Measurements from ENCODE around the gene BABAM2. TPM values are rescaled to one million over a fixed set of nuclear protein-coding genes. Genes with fewer than 3 reads are reported as not detected.
"Not testable (repeated sequence)": the region's sequence is repeated elsewhere in the genome, so short reads cannot be mapped to it uniquely, and the experiment has no call there.

Gene BABAM2
- total RNA-seq, 1 donor from 2014 or later: 46.7 TPM

DNA sequence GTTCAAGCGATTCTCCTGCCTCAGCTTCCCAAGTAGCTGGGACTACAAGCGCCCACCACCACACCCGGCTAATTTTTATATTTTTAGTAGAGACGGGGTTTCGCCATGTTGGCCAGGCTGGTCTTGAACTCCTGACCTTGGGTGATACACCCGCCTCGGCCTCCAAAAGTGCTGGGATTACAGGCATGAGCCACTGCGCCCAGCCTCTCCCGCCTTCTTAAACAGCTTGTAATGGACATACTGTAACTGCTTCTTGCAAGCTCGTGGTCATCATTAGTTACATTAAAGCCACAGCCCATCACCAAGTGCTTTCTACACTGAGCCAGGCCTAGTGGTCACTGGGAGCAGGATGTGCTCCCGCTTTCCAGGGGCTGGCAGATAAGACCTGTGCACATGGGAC, 444.7 kb downstream of the BABAM2 start:
- H3K4me1 Mint-ChIP-seq; intact Hi-C loops (cut with micrococcal nuclease); H3K4me3 Mint-ChIP-seq; H3K27ac Mint-ChIP-seq; DNase-seq; H3K27me3 Mint-ChIP-seq; H3K36me3 Mint-ChIP-seq (ENCODE audit: low read depth); H3K9me3 Mint-ChIP-seq: not testable (repeated sequence)

DNA sequence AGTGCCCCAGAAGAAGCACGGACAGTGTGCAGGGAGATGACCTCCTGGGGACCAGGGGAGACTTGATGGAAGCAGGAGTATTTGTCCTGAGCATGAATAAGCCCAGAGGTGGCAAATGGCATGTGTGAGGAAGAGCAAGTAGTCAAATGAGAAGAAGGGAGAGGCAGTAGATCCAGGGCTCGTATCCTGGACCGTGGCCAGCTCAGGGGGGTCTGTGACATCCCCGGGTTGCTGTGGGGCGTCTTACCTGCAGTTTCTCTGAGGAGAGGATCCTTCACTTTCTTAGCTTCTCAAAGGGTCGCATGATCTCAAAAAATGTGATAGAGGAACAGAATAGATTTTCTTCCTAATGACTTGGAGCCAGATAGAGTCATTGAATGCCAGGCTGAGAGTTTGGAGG, 445.1 kb downstream of the BABAM2 start:
- Mint-ChIP-seq H3K27me3 (no peaks in the 10 kb centered on the region), H3K9me3 (peaks cover 4% of the 10 kb centered on the region), H3K4me1 (no peaks in the 10 kb centered on the region), H3K27ac (no peak overlapping the region), H3K36me3 (ENCODE audit: low read depth) (peaks cover 3% of the 10 kb centered on the region), H3K4me3 (no peak overlapping the region)
- intact Hi-C loops (cut with micrococcal nuclease): no loop called here
- DNase-seq: no peak

DNA sequence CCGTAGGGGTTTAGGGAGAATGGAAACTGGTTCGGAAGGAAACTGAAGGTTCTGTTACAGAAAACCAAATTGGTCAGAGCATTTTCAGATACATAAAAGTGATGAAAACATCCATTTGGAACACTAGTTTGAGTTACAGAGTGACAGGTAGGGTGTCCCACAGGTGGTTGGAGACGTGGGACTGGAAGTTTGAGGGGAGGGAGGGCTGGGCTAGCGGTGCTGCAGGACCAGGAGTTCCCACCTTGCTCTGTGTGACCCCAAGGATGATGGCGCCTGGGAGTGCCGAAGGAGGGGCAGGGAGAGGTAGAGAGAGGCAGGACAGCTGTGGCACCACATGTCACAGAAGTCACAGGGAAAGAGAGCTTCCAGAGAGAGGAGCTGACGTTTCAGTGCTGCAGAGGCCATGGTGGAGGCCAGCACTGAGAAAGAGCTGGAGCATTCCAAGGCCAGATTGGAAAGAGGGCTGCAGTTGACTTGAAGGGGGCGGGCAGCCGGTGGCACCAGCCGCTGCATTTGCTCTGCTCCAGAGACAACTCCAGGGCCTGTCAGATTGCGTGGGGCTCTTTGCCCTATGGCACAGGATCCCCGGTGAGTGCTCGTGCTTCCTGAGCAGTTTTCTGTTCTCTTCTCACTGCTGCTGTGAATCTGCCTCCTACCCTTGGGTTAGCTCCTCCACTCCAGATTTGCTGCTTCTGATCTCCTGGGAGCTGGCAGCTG, 445.9 kb downstream of the BABAM2 start:
- DNase-seq: no peak
- H3K4me1 Mint-ChIP-seq: no peaks in the 10 kb centered on the region
- H3K4me3 Mint-ChIP-seq: no peak overlapping the region
- H3K27ac Mint-ChIP-seq: no peak overlapping the region
- intact Hi-C loops (cut with micrococcal nuclease): no loop called here
- H3K27me3 Mint-ChIP-seq: no peaks in the 10 kb centered on the region
- no peaks in the 10 kb centered on the region for H3K9me3 Mint-ChIP-seq
- H3K36me3 Mint-ChIP-seq (ENCODE audit: low read depth): peaks cover 2% of the 10 kb centered on the region

DNA sequence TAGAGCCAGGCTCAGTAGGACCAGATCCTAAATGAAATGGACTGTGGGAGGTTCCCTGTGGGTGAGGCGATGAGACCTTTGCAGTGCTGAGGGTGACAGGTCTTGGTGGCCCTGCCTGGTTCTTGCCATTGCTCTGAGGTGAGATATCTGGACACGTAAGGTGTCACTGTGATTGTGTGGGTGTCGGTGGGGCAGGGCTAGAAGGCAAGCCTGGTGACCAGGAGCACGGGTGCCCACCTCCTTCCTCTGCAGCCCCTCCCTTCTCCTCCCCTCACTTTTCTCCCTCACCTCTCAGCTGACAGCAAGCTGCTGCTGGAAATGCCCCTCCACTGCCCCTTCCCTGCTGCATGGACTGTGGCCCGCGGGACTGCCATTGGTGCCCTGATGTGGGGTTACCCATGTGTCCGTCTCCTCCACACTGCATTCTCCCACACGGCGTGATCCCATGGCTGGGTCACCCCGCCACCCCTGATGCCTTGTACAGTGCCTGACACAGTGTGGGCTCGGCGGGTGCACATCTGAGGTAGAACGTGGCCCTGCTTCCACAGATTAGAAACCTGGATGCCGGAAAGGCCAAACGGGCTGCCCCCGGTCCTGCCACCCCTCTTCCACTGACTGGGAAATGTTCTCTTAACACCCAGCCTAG, 446.6 kb downstream of the BABAM2 start:
- Mint-ChIP-seq H3K36me3 (ENCODE audit: low read depth) (no peaks in the 10 kb centered on the region), H3K9me3 (no peaks in the 10 kb centered on the region), H3K4me1 (no peaks in the 10 kb centered on the region), H3K27me3 (no peaks in the 10 kb centered on the region), H3K27ac (no peak overlapping the region), H3K4me3 (no peak overlapping the region)
- no peak for DNase-seq
- intact Hi-C loops (cut with micrococcal nuclease): no loop called here

DNA sequence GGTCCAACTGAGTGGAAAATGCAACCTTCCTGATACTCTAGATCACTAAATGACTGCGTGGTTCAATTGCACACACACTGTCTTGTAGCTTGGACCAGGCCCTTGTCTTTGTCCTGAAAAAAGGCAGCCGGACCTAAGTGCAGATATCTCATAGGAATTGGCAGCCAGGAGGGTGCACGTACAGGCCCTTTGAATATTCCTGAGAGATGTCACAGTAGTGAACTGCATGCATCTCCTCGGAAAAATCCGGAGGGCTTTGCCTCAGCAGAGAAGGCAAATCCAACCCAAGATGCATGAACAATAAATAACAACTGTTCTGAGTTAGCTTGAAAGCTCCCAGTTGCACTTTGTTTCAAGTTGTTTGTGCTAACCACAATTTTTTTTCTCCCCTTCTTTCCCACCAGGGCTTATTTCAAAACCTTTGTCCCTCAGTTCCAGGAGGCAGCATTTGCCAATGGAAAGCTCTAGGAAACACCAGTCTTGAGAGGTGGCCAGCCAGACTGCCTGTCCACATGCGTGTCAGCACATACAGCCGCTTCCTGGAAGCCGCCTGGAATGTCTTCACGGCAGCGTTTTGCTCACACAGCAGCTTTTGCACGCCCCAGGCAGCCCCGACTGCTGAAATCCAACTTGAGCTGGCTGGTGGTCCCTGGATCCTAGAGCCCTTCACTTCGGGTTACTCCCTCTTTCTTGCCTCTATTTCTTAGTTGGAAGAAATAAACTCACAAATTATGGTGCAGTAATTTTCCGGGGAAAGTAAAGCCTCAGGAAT, 447.7 kb downstream of the BABAM2 start:
- intact Hi-C loops (cut with micrococcal nuclease): no loop called here
- Mint-ChIP-seq H3K36me3 (ENCODE audit: low read depth) (no peaks in the 10 kb centered on the region), H3K9me3 (no peaks in the 10 kb centered on the region), H3K4me3 (no peak overlapping the region), H3K27me3 (no peaks in the 10 kb centered on the region), H3K4me1 (no peaks in the 10 kb centered on the region), H3K27ac (no peak overlapping the region)
- no peak for DNase-seq

DNA sequence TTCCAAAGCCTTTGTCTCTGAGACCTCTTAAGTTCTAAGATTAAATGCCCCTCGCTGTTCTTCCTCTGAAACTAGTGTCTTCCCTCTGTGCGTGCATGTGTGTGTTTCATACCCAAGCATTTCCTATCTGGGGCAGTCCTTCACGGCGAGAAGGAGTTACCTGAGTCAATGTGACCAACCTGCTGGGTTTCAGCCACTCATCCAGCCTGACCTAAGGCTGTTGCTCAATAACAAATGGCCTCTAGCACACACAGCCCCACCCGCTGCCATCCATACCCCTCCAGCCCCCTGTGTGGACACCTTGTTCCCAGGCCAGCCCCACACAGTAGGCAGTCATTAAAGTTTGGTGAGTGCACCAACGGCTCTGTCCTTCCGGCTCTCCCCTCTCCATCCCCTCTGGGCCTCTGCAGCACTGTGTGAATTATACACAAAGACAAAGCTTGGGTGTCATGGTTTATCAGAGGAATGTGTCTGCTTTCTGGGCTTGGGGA, 448.3 kb downstream of the BABAM2 start:
- H3K27ac Mint-ChIP-seq: no peak overlapping the region
- intact Hi-C loops (cut with micrococcal nuclease): no loop called here
- no peaks in the 10 kb centered on the region for H3K4me1 Mint-ChIP-seq
- H3K36me3 Mint-ChIP-seq (ENCODE audit: low read depth): no peaks in the 10 kb centered on the region
- no peaks in the 10 kb centered on the region for H3K9me3 Mint-ChIP-seq
- no peaks in the 10 kb centered on the region for H3K27me3 Mint-ChIP-seq
- no peak for DNase-seq
- no peak overlapping the region for H3K4me3 Mint-ChIP-seq

DNA sequence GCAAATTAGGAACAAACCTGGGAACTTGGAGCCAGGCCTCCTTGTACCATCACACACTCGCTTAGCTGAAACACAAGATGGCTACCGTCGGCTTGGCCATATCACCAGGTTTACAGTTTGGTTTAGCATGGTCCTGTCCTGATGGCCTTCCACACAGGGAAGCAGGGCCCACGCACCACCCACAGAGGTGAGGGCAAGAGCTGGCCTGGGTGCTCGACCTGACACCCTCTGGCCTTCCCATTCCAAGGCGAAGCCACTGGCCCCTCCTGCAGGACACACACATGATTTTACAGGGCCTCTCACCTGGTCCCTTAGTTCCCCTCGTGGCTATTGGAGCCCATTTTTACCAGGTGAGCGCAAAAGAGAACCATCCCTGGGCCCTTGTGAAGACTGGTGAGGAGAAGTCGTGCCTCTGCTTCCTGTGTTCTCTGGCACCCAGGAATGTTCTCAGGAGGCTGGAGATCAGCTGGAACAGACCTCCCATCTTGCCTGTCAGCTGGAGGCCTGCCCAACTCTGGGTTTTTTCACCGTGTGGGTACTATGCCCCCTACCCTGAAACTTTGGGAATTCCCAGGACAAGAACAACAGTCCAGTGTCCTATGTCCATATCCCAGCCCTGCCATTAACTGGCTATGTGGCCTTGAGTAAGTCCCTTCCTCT, 449.1 kb downstream of the BABAM2 start:
- H3K9me3 Mint-ChIP-seq: no peaks in the 10 kb centered on the region
- no peaks in the 10 kb centered on the region for H3K27me3 Mint-ChIP-seq
- H3K36me3 Mint-ChIP-seq (ENCODE audit: low read depth): no peaks in the 10 kb centered on the region
- no peak overlapping the region for H3K4me3 Mint-ChIP-seq
- H3K4me1 Mint-ChIP-seq: no peaks in the 10 kb centered on the region
- H3K27ac Mint-ChIP-seq: no peak overlapping the region
- DNase-seq: no peak
- intact Hi-C loops (cut with micrococcal nuclease): no loop called here

DNA sequence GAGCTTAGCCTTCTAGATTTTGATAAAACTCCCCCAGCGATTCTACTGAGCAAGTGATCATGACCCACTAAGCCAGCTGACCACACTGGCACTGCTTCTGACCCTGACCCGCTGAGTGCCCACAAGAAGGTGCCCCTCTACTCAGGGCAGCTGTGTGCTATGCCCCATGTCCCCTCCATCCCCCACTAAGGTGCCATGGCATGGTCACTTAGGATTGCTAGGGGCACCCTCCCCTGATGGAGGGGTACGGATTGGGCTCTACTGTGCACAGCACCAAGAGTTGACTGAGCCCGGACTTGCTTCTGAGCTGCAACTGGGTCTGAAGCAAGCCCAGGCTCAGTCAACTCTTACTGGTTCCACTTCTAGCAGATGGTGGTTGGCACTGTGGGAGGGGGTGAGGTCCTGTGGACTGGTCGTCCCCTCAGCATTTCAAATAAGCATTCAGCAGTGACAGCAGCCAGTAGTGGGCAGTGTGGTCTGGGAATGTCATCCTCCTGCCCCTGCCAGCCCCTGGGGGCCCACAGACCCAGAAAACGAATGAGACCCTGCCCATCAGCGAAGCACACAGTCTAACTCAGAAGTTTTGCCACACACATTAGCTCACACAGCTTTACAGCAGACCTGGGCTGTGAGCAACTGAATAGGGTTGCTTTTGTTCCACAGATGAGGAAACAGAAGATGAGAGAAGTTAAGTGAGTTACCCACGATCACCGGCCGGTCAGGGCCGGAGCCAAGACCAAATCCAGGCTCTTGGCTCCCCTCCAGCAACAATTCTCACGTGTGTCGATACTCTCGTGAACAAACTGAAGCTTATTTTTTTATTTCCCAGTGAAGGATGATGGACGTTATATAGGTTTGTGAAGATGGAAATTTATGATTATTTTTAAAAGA, 450.0 kb downstream of the BABAM2 start:
- intact Hi-C loops (cut with micrococcal nuclease): no loop called here
- Mint-ChIP-seq H3K27ac (no peak overlapping the region), H3K36me3 (ENCODE audit: low read depth) (no peaks in the 10 kb centered on the region), H3K9me3 (no peaks in the 10 kb centered on the region), H3K4me1 (peaks cover 2% of the 10 kb centered on the region), H3K27me3 (no peaks in the 10 kb centered on the region), H3K4me3 (no peak overlapping the region)
- no peak for DNase-seq

DNA sequence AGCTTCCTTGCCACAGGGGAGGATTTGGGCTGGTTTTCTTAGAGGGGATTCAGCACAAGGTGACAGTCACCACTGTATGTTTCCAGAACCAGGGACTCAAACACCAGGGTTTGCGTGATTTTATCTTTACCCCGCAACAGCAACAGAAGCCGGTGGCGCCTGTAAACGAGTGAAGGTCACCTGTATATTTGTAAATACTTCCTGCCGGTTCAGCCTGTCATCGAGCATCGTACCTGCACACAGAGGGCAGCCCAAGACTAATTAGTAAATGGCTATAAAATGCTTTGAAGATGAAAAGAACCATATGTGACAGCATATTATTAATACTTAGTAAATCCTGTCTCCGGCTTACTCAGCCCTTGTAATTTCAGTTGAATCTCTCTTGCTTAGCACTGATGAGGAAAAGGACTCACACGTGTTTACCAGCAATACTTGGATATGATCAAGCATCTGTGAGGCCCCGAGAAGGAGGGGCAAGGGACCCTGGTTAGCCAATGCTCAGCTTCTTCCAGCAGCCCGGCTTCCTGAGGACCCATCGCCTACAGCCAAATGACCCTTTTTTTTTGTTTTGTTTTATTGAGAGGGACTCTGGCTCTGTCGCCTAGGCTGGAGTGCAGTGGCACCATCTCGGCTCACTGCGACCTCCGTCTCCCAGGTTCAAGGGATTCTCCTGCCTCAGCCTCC, 450.8 kb downstream of the BABAM2 start:
- Mint-ChIP-seq H3K4me3 (no peak overlapping the region), H3K4me1 (peaks cover 3% of the 10 kb centered on the region), H3K9me3 (no peaks in the 10 kb centered on the region), H3K27ac (no peak overlapping the region), H3K27me3 (no peaks in the 10 kb centered on the region), H3K36me3 (ENCODE audit: low read depth) (no peaks in the 10 kb centered on the region)
- intact Hi-C loops (cut with micrococcal nuclease): no loop called here
- no peak for DNase-seq

DNA sequence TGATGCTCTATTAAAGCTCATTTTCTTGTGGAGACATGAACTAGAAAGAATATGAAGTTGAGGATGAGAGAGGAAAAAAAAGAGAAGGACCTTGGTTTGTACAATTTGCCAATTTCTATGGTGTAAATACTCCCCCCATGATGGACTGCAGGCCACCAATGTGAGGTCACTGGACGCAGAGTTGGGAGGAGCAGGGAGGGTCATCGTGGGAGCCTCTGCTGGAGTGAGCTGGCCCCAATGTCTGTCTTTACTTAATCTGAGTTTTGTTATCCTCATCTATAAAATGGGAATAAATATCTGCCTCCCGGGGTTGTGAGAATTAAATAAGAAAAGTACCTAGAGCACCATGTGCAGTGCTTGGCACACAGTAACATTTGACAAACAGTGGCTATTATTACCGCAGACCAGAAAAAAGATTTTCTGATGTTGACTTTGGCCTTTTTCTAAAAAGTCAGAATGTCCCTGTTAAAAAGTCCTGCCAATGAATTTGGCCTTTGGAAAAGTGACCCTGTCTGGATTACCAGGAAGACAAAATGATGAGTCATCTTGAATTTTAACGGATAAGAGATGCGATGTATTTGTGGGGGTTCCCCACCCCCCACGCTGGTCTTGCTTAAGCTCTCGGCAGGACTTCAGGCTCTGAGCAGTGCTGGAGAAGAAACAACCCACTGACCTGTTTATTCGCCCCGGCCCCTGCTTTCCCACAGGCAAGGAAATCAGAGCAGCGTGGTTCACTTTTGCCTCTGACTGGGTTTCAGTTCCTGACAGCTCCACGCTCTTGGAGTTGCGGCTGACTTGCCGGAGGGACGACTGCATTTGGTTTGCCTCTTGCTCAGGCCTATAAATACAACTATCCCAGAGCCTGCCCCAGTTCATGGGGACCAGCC, 451.8 kb downstream of the BABAM2 start:
- Mint-ChIP-seq H3K4me1 (peaks cover 7% of the 10 kb centered on the region), H3K9me3 (no peaks in the 10 kb centered on the region), H3K27me3 (no peaks in the 10 kb centered on the region), H3K27ac (no peak overlapping the region), H3K36me3 (ENCODE audit: low read depth) (no peaks in the 10 kb centered on the region), H3K4me3 (no peak overlapping the region)
- DNase-seq: no peak
- intact Hi-C loops (cut with micrococcal nuclease): no loop called here

DNA sequence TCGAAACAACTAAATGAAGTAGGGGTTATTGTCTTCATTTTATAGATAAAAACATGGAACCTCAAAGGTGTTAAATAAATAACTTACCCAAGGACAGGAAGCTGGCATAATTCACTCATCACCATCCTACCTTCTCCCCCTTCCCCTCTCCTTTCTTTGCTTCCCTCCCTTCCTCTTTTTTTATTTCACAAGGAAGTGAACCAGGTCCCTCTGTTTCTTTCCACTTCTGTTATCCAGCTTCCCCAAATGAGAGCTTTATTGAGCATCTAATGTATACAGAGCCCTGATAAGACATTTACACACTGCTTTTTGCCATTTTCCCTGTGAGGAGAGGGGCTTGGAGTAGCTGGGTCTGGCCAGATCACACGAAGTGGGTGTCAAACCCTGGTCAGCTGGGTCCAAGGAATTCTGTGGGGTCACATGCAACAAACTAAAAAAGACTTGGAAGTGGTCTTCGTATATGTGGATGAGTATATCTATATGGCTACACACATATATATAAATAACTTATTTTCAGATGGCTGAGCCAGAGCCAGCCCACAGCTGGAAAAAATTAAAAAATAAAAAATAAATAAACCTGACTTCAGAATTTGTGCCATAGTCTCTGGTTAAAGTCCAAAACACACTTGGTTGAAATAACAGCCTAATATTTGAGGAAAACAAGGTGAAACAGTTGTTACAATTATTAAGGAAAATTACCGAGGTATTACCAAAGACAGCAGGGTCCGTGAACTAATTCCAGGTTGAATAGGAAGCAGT, 452.8 kb downstream of the BABAM2 start:
- H3K4me1 Mint-ChIP-seq: peaks cover 15% of the 10 kb centered on the region
- no peaks in the 10 kb centered on the region for H3K36me3 Mint-ChIP-seq (ENCODE audit: low read depth)
- H3K27ac Mint-ChIP-seq: no peak overlapping the region
- no peaks in the 10 kb centered on the region for H3K9me3 Mint-ChIP-seq
- H3K27me3 Mint-ChIP-seq: no peaks in the 10 kb centered on the region
- intact Hi-C loops (cut with micrococcal nuclease): no loop called here
- H3K4me3 Mint-ChIP-seq: no peak overlapping the region
- DNase-seq: no peak

Measured in activated CD4-positive, alpha-beta T cell treated with anti-CD3 and anti-CD28 coated beads, Interleukin-2, amount 10 ng/mL, durations not matched to agents 24 days and 14 days (primary cell).